NB4 (cell line): Measurements from ENCODE around the gene UBA7.
A peak's percentile ranks its signal among the peaks of the same experiment; 100 is the strongest.

ENCODE experiments used
- DNase-seq: peaks from one replicate; pipeline ENCODE4 v3.0.0; 2010; ENCODE audit warnings: low read depth
- H3K4me3 ChIP-seq: one replicate; pipeline ENCODE4 v1.5.1; 2011; ENCODE audit warnings: mild to moderate bottlenecking, low read depth, low read length, moderate library complexity
- MYC ChIP-seq: IDR thresholded peaks from 2 replicates; pipeline ENCODE4 v1.6.1; 2011; ENCODE audit warnings: low read depth, low read length
- POLR2A ChIP-seq: IDR thresholded peaks from 2 replicates; pipeline ENCODE4 v1.6.1; 2011; ENCODE audit warnings: mild to moderate bottlenecking; ENCODE audit not compliant: insufficient read length; ENCODE audit errors: extremely low read depth
- TF ChIP-seq, protein P1 (sequence below): IDR thresholded peaks from one replicate; pipeline ENCODE4 v1.5.1; 2012; ENCODE audit warnings: low read depth, low read length
- TF ChIP-seq, protein P2 (sequence below): IDR thresholded peaks from 2 replicates; pipeline ENCODE4 v1.6.1; 2011; ENCODE audit warnings: low read depth, low read length

The UBA7 gene

DNA sequence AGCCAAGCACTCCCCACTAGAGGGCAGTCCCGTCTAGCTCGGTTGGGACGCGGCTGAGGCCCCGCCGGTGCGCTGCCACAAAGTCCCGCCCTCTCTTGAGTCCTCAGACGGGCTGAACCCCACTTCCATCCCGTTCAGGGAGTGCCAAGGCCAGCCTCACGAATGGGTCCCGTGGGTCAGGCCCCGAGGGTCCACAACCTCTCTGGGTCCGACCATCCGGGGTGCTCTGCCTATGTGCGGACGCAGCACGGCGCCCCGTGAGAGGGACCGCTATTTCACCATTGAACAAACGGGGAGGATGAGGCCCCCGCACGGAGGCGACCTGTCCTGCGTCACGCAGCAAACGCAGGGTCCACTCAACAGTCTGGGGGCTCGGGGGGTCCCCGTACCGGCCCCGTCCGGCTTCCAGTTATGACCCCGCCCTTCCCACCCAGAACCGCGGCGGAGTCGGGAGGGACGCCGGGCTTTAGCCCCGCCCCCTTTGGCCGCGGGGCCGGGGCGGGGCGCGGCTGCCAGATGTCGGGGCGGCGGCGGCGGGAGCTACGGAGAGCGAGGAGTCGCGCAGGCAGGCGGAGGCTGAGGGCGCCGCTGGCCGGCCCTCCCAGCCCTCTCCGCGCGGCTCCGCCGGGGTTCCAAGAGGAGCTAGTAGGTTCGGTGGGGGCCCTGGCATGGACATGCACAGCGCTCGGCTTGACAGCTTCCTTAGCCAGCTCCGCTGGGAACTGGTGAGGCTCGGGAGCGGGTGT lies 10.9 kb downstream of the UBA7 start, which contains the start of gene INKA1:
INKA1 (plus strand) TSS at position 543 of the 746 bp plus-strand sequence; CDS start at position 675, 132 bp downstream.
- DNase-seq = peak; percentile 89
- TF ChIP-seq POLR2A (peak; percentile 57), MYC (peak; percentile 25; the same call in 1 of the 2 replicates)
- TF ChIP-seq, protein P1, sequence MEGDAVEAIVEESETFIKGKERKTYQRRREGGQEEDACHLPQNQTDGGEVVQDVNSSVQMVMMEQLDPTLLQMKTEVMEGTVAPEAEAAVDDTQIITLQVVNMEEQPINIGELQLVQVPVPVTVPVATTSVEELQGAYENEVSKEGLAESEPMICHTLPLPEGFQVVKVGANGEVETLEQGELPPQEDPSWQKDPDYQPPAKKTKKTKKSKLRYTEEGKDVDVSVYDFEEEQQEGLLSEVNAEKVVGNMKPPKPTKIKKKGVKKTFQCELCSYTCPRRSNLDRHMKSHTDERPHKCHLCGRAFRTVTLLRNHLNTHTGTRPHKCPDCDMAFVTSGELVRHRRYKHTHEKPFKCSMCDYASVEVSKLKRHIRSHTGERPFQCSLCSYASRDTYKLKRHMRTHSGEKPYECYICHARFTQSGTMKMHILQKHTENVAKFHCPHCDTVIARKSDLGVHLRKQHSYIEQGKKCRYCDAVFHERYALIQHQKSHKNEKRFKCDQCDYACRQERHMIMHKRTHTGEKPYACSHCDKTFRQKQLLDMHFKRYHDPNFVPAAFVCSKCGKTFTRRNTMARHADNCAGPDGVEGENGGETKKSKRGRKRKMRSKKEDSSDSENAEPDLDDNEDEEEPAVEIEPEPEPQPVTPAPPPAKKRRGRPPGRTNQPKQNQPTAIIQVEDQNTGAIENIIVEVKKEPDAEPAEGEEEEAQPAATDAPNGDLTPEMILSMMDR = peak; percentile 74
- TF ChIP-seq, protein P2, sequence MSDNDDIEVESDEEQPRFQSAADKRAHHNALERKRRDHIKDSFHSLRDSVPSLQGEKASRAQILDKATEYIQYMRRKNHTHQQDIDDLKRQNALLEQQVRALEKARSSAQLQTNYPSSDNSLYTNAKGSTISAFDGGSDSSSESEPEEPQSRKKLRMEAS = peak; percentile 55; the same call in 1 of the 2 replicates

DNA sequence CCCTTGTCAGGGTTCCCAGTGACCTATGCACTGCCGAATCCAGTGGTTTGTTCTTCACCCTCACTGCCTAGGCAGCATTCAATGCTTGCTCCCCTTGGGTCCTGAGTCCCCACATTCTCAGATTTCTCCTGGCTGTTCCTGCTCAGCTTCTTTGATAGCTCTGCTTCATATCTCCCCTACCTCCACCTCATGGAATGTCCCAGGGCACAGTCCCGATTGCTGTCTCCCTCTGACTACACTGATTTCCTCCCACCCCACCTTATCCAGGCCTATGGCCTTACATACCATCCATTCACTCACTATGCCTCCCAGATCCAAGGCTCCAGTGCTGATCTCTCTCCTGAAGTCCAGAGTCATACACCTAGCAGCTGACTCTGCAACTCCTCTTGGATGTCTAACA lies 12.6 kb downstream of the UBA7 start:
- H3K4me3 ChIP-seq = no peak overlapping the region
- TF ChIP-seq, protein P2 = no peak
- no peak for DNase-seq

More for the DNA sequence above, 10.9 kb downstream of the UBA7 start, which contains the start of gene INKA1:
- H3K4me3 ChIP-seq = peak within 1 kb of the TSS; percentile 83

DNA sequence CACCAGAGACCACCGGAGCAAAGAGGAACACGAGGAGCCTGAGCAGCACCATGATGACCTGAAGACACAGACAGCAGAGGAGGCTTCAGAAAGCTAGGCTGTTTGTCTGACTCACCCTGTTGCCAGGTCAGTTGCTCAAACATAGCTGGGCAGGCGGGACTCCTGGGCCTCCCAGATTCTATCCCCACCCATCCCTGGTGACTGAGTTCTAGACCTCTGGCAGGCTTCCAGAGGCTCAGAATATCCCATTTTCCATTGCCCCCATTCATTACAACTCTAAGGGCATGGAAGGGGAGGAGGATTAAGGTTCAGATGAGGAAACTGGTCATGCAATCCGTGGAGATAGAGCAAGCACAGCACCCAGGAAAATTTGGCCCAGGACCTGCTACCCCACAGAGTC lies 14.0 kb downstream of the UBA7 start, which contains the start of gene CDHR4:
CDHR4 (minus strand) TSS at position 113 of the 400 bp plus-strand sequence; CDS start at position 52, 61 bp downstream.
- TF ChIP-seq POLR2A (no peak), MYC (no peak)
- TF ChIP-seq, protein P2 = no peak
- TF ChIP-seq, protein P1 = no peak
- H3K4me3 ChIP-seq = no peak within 1 kb of the TSS
- peak; percentile 57 for DNase-seq

DNA sequence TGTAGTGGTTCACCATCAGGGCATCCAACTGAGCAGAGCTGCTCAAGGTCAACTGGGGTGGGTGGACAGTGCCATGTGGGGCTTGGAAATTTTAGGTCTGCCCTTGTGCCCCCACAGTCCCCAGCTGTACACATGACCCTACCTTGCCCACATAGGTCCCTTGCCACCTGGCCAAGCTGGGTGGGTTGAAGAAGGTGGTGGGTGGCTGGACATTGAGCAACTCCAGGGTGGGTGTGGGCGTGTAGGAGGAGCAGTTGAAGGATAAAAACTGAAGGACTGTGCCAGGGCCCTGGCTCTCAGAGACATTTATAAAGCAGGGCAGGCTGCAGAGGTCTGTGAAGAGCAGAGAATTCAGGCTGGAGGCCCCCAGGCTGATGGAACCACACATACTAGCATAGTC lies 14.6 kb downstream of the UBA7 start:
- no peak for DNase-seq
- H3K4me3 ChIP-seq = no peak overlapping the region
- TF ChIP-seq, protein P1 = no peak
- TF ChIP-seq POLR2A = no peak
- TF ChIP-seq, protein P2 = no peak

DNA sequence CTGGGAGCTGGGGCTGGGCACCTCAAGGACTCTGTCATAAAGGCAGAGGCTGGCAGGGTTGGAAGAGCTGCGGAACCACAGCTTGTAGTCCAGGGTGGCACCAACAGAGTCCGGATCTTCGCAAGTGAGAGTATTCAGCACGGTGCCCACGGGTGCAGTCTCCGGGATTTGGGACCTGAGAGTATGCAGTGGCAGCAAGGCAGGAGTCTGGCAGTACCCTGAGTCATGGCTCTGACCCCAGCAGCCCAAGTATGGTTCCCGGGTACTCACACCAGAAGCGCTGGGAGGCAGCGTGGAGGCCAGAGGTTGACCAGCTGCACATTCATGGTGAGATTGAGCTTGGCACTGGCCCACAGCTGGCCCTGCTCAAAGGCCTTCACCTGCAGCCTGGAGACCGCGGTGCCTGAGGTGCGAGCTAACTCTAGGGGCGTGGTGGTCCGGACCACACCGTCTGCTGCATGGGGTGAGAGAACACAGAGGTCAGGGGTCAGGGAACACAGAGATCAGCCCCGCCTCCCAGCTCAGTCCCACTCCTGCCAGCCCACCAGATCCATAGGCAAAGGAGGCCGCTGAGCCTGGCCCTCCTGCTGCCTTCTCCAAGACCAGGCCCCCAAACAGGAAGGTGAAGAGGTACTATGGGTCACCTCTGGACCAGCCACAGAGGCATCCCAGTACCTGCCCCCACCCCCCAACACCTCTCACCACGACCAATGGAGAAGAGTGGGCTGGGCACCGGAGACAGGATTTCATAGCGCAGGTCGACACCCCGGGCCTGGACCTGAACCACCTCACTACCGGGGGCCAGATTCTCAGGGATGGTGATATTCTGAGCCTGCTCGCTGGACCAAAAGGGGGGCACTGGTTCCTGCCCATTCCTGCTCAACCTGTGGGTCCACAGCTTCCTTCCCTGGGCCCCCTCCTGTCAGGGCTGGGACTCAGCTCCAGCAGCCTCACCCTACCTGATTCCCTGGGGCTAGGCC lies 18.5 kb downstream of the UBA7 start:
- TF ChIP-seq, protein P2 = no peak
- TF ChIP-seq POLR2A = no peak
- TF ChIP-seq, protein P1 = no peak
- no peak for TF ChIP-seq MYC
- no peak overlapping the region for H3K4me3 ChIP-seq
- no peak for DNase-seq
